GM18507 (cell line): Measurements from ENCODE around the gene VCY1B.
"Not testable (repeated sequence)": the region's sequence is repeated elsewhere in the genome, so short reads cannot be mapped to it uniquely, and the experiment has no call there.

Source experiments
- DNase-seq: peaks from one replicate; pipeline ENCODE4 v3.0.0; 2011; ENCODE audit warnings: low read depth; ENCODE audit not compliant: insufficient read length; ENCODE audit errors: extremely low spot score
- FAIRE-seq: peaks from 2 replicates; lab custom pipeline; 2011; peaks lifted over from hg19 to GRCh38; lab: Jason Lieb, UNC

The VCY1B gene

DNA sequence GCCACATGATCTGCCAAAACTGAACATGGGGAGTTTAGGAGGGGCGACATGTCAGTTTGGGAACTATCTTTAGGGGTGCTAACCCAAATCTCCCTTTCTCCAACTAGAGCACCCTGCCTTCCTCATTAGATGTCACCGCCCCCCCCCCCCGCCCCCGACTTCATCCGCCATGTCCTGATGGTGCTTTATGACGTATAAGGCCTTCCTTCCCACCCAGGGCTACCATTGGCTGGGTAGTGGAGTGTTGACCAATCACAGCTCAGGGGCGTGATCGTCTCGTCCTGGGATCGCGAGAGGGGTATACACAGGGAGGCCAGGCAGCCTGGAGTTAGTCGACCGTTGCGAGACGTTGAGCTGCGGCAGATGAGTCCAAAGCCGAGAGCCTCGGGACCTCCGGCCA lies at the start of gene VCY1B:
TSS of gene VCY1B (plus strand) at position 301 of the 400 bp plus-strand sequence. CDS start at position 364, 63 bp downstream.
- FAIRE-seq: not testable (repeated sequence)

DNA sequence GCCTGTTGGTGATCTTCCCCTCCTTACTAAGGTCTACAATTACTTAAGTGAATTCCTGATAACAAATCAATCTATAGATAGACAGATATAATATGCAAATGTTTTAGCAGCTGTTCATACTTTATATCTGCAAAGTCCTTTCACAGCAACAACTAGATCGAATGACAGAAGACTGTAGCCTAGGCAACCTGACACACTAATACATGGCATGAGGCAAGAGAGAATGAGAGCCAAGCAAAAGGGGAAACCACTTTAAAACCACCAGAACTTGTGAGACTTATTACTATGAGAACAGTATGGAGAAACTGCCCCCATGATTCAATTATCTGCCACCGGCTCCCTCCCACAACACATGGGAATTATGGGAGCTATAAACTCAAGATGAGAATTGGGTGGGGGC lies 44.1 kb upstream of the VCY1B start:
- FAIRE-seq: peak; percentile 52
- DNase-seq: not testable (repeated sequence)

More for the DNA sequence above, at the start of gene VCY1B:
- DNase-seq: not testable (repeated sequence)

DNA sequence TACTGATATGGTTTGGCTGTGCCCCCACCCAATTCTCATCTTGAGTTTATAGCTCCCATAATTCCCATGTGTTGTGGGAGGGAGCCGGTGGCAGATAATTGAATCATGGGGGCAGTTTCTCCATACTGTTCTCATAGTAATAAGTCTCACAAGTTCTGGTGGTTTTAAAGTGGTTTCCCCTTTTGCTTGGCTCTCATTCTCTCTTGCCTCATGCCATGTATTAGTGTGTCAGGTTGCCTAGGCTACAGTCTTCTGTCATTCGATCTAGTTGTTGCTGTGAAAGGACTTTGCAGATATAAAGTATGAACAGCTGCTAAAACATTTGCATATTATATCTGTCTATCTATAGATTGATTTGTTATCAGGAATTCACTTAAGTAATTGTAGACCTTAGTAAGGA lies 25.6 kb upstream of the VCY1B start:
- not testable (repeated sequence) for FAIRE-seq, DNase-seq

DNA sequence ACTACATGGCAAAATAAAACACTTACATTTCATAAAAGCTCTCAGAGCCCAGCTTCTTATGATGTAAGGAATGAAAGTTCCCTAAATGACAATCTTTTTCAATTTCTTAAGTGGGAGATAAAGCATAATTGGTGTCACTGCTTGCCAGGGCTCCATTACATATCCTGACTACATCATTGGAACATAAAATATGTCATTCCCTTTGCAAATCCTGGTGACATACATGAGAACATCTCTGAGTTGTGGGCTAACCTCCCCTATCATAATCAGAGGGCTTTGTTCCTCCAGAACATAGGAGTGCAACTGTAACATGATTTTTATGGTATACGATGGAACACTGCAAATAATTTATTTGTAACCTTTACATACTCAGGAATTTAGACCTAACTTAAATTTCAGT lies 29.9 kb downstream of the VCY1B start:
- DNase-seq (no peak), FAIRE-seq (no peak)
